ENCODE measurements around the gene SMARCB1. TPM values are rescaled to one million over a fixed set of nuclear protein-coding genes. Genes with fewer than 3 reads are reported as not detected.
A peak's percentile ranks its signal among the peaks of the same experiment; 100 is the strongest.

The SMARCB1 gene
- polyA plus RNA-seq, 10 donors, result 57.5 to 111 (median 74.6) TPM

- DNase-seq, result no peak
These were observed 8.2 kb upstream of the SMARCB1 start for GRCh38 chr22:23778577-23778900.

GRCh38 chr22:23779083-23779482 lies 7.7 kb upstream of the SMARCB1 start:
- no peak for DNase-seq

GRCh38 chr22:23779731-23780130 lies 7.0 kb upstream of the SMARCB1 start:
- DNase-seq, result no peak

- DNase-seq, result no peak
These were observed 6.5 kb upstream of the SMARCB1 start for GRCh38 chr22:23780146-23780748.

- no peak for DNase-seq
These were observed 5.7 kb upstream of the SMARCB1 start for GRCh38 chr22:23781065-23781464.

- peak in 1 of 3 donors; percentile 42 for DNase-seq
These were observed 5.1 kb upstream of the SMARCB1 start for GRCh38 chr22:23781511-23782183.

- DNase-seq, result no peak
These were observed 4.5 kb upstream of the SMARCB1 start for GRCh38 chr22:23782252-23782651.

- DNase-seq, result no peak
These were observed 4.1 kb upstream of the SMARCB1 start for GRCh38 chr22:23782703-23783102.

- no peak for DNase-seq
These were observed 3.3 kb upstream of the SMARCB1 start for GRCh38 chr22:23783265-23784150.

GRCh38 chr22:23784215-23784732 lies 2.5 kb upstream of the SMARCB1 start:
- DNase-seq, result no peak

- DNase-seq, result no peak
These were observed 480 bp upstream of the SMARCB1 start for GRCh38 chr22:23786261-23786710.

GRCh38 chr22:23787600-23787896 lies 782 bp downstream of the SMARCB1 start:
- DNase-seq, result no peak

- DNase-seq, result no peak
These were observed 1.1 kb downstream of the SMARCB1 start for GRCh38 chr22:23787910-23788309.

GRCh38 chr22:23789121-23789520 lies 2.4 kb downstream of the SMARCB1 start:
- no peak for DNase-seq

GRCh38 chr22:23789638-23790037 lies 2.9 kb downstream of the SMARCB1 start:
- DNase-seq, result no peak

GRCh38 chr22:23790819-23791737 lies 4.3 kb downstream of the SMARCB1 start:
- DNase-seq, result peak; percentile 60 to 90 (median 78)

GRCh38 chr22:23791738-23792645 lies 5.2 kb downstream of the SMARCB1 start:
- no peak for DNase-seq

- DNase-seq, result no peak
These were observed 6.6 kb downstream of the SMARCB1 start for GRCh38 chr22:23793326-23793725.

- peak; percentile 37 to 83 (median 56) for DNase-seq
These were observed 9.7 kb downstream of the SMARCB1 start for GRCh38 chr22:23796461-23796860.
